ENCODE measurements around the gene GH2.

GH2 gene

GRCh38 chr17:63833741-63834373 lies 47.9 kb downstream of the GH2 start:
- Histone ChIP-seq H3K36me3 (ENCODE audit: control insufficient read depth in 5 of 5, insufficient read depth in 5 of 5, low read length in 5 of 5) (peaks cover 0 to 84% (median 80%) of the 10 kb centered on the region in 5 donors), H3K27ac (ENCODE audit: low read depth, low read length) (no peak overlapping the region), H3K9ac (ENCODE audit: low read length in 5 of 5) (no peak overlapping the region), H3K9me3 (ENCODE audit: control insufficient read depth in 5 of 5, low read length in 5 of 5) (no peaks in the 10 kb centered on the region), H3K4me1 (ENCODE audit: control insufficient read depth in 5 of 5, insufficient read depth in 5 of 5, low read length in 5 of 5) (peaks cover 9 to 36% (median 23%) of the 10 kb centered on the region in 5 donors), H3K4me3 (ENCODE audit: low read depth in 1 of 5, low read length in 5 of 5) (no peak overlapping the region), H3K27me3 (ENCODE audit: control insufficient read depth in 5 of 5, insufficient read depth in 4 of 5, low read length in 5 of 5) (no peaks in the 10 kb centered on the region)

GRCh38 chr17:63833026-63833740 lies 48.6 kb downstream of the GH2 start:
- Histone ChIP-seq H3K4me1 (ENCODE audit: control insufficient read depth in 5 of 5, insufficient read depth in 5 of 5, low read length in 5 of 5) (peaks cover 8 to 36% (median 22%) of the 10 kb centered on the region in 5 donors), H3K9ac (ENCODE audit: low read length in 5 of 5) (no peak overlapping the region), H3K4me3 (ENCODE audit: low read depth in 1 of 5, low read length in 5 of 5) (no peak overlapping the region), H3K36me3 (ENCODE audit: control insufficient read depth in 5 of 5, insufficient read depth in 5 of 5, low read length in 5 of 5) (peaks cover 0 to 84% (median 80%) of the 10 kb centered on the region in 5 donors), H3K27ac (ENCODE audit: low read depth, low read length) (no peak overlapping the region), H3K27me3 (ENCODE audit: control insufficient read depth in 5 of 5, insufficient read depth in 4 of 5, low read length in 5 of 5) (no peaks in the 10 kb centered on the region), H3K9me3 (ENCODE audit: control insufficient read depth in 5 of 5, low read length in 5 of 5) (no peaks in the 10 kb centered on the region)

GRCh38 chr17:63832455-63832854 lies 49.3 kb downstream of the GH2 start:
- no peak overlapping the region for H3K4me3 ChIP-seq (ENCODE audit: low read depth in 1 of 5, low read length in 5 of 5)
- no peak overlapping the region for H3K9ac ChIP-seq (ENCODE audit: low read length in 5 of 5)
- H3K27ac ChIP-seq (ENCODE audit: low read depth, low read length): no peak overlapping the region
- peaks cover 8 to 36% (median 21%) of the 10 kb centered on the region in 5 donors for H3K4me1 ChIP-seq (ENCODE audit: control insufficient read depth in 5 of 5, insufficient read depth in 5 of 5, low read length in 5 of 5)
- no peaks in the 10 kb centered on the region for H3K9me3 ChIP-seq (ENCODE audit: control insufficient read depth in 5 of 5, low read length in 5 of 5)
- no peaks in the 10 kb centered on the region for H3K27me3 ChIP-seq (ENCODE audit: control insufficient read depth in 5 of 5, insufficient read depth in 4 of 5, low read length in 5 of 5)
- H3K36me3 ChIP-seq (ENCODE audit: control insufficient read depth in 5 of 5, insufficient read depth in 5 of 5, low read length in 5 of 5): peaks cover 0 to 83% (median 78%) of the 10 kb centered on the region in 5 donors

GRCh38 chr17:63832014-63832413 lies 49.7 kb downstream of the GH2 start:
- peaks cover 8 to 32% (median 17%) of the 10 kb centered on the region in 5 donors for H3K4me1 ChIP-seq (ENCODE audit: control insufficient read depth in 5 of 5, insufficient read depth in 5 of 5, low read length in 5 of 5)
- H3K9me3 ChIP-seq (ENCODE audit: control insufficient read depth in 5 of 5, low read length in 5 of 5): no peaks in the 10 kb centered on the region
- no peak overlapping the region for H3K4me3 ChIP-seq (ENCODE audit: low read depth in 1 of 5, low read length in 5 of 5)
- no peak overlapping the region for H3K9ac ChIP-seq (ENCODE audit: low read length in 5 of 5)
- peaks cover 0 to 79% (median 77%) of the 10 kb centered on the region in 5 donors for H3K36me3 ChIP-seq (ENCODE audit: control insufficient read depth in 5 of 5, insufficient read depth in 5 of 5, low read length in 5 of 5)
- H3K27ac ChIP-seq (ENCODE audit: low read depth, low read length): no peak overlapping the region
- H3K27me3 ChIP-seq (ENCODE audit: control insufficient read depth in 5 of 5, insufficient read depth in 4 of 5, low read length in 5 of 5): no peaks in the 10 kb centered on the region

GRCh38 chr17:63831505-63831904 lies 50.2 kb downstream of the GH2 start:
- Histone ChIP-seq H3K27ac (ENCODE audit: low read depth, low read length) (no peak overlapping the region), H3K27me3 (ENCODE audit: control insufficient read depth in 5 of 5, insufficient read depth in 4 of 5, low read length in 5 of 5) (no peaks in the 10 kb centered on the region), H3K9me3 (ENCODE audit: control insufficient read depth in 5 of 5, low read length in 5 of 5) (no peaks in the 10 kb centered on the region), H3K36me3 (ENCODE audit: control insufficient read depth in 5 of 5, insufficient read depth in 5 of 5, low read length in 5 of 5) (peaks cover 0 to 74% (median 72%) of the 10 kb centered on the region in 5 donors), H3K4me1 (ENCODE audit: control insufficient read depth in 5 of 5, insufficient read depth in 5 of 5, low read length in 5 of 5) (peaks cover 8 to 33% (median 19%) of the 10 kb centered on the region in 5 donors), H3K9ac (ENCODE audit: low read length in 5 of 5) (no peak overlapping the region), H3K4me3 (ENCODE audit: low read depth in 1 of 5, low read length in 5 of 5) (no peak overlapping the region)

- Histone ChIP-seq H3K9ac (ENCODE audit: low read length in 5 of 5) (no peak overlapping the region), H3K4me3 (ENCODE audit: low read depth in 1 of 5, low read length in 5 of 5) (no peak overlapping the region), H3K36me3 (ENCODE audit: control insufficient read depth in 5 of 5, insufficient read depth in 5 of 5, low read length in 5 of 5) (peaks cover 0 to 70% (median 68%) of the 10 kb centered on the region in 5 donors), H3K27me3 (ENCODE audit: control insufficient read depth in 5 of 5, insufficient read depth in 4 of 5, low read length in 5 of 5) (no peaks in the 10 kb centered on the region), H3K27ac (ENCODE audit: low read depth, low read length) (no peak overlapping the region), H3K9me3 (ENCODE audit: control insufficient read depth in 5 of 5, low read length in 5 of 5) (no peaks in the 10 kb centered on the region), H3K4me1 (ENCODE audit: control insufficient read depth in 5 of 5, insufficient read depth in 5 of 5, low read length in 5 of 5) (peaks cover 12 to 39% (median 24%) of the 10 kb centered on the region in 5 donors)
Observed at GRCh38 chr17:63830904-63831491, 50.7 kb downstream of the GH2 start.

- peaks cover 12 to 44% (median 26%) of the 10 kb centered on the region in 5 donors for H3K4me1 ChIP-seq (ENCODE audit: control insufficient read depth in 5 of 5, insufficient read depth in 5 of 5, low read length in 5 of 5)
- no peak overlapping the region for H3K27ac ChIP-seq (ENCODE audit: low read depth, low read length)
- H3K9me3 ChIP-seq (ENCODE audit: control insufficient read depth in 5 of 5, low read length in 5 of 5): no peaks in the 10 kb centered on the region
- H3K27me3 ChIP-seq (ENCODE audit: control insufficient read depth in 5 of 5, insufficient read depth in 4 of 5, low read length in 5 of 5): no peaks in the 10 kb centered on the region
- no peak overlapping the region for H3K4me3 ChIP-seq (ENCODE audit: low read depth in 1 of 5, low read length in 5 of 5)
- H3K9ac ChIP-seq (ENCODE audit: low read length in 5 of 5): no peak overlapping the region
- peaks cover 0 to 69% (median 67%) of the 10 kb centered on the region in 5 donors for H3K36me3 ChIP-seq (ENCODE audit: control insufficient read depth in 5 of 5, insufficient read depth in 5 of 5, low read length in 5 of 5)
Observed at GRCh38 chr17:63830278-63830677, 51.5 kb downstream of the GH2 start.
